ENCODE measurements around the gene CECR2.

- TF ChIP-seq JUND (IDR thresholded peaks at IDR 0.05; ENCODE audit: low read length) (no peak), CTCF (IDR thresholded peaks at IDR 0.05; ENCODE audit: control extremely low read depth in 1 of 3, insufficient read depth in 1 of 3, low read depth in 1 of 3, low read length in 3 of 3) (peak; percentile 44 to 72 (median 61)), CREB1 (IDR thresholded peaks at IDR 0.05) (no peak), EP300 (IDR thresholded peaks at IDR 0.05; ENCODE audit: borderline replicate concordance in 1 of 2, low read depth in 2 of 2, low read length in 2 of 2) (no peak), TCF12 (IDR thresholded peaks at IDR 0.05; ENCODE audit: low read depth, low read length) (no peak), SUZ12 (IDR thresholded peaks at IDR 0.05; ENCODE audit: low read length) (no peak), SIX5 (IDR thresholded peaks at IDR 0.05; ENCODE audit: low read depth, low read length) (no peak)
These were observed 2.4 kb upstream of the CECR2 start for GRCh38 chr22:17366830-17367229.
